AG09309 (cell line): Measurements from ENCODE around the gene UBA1.
A peak's percentile ranks its signal among the peaks of the same experiment; 100 is the strongest.

Experiments used
- DNase-seq: peaks from one replicate; pipeline ENCODE4 v3.0.0-alpha.2; 2010; ENCODE audit warnings: low read depth
- H3K4me3 ChIP-seq: 2 replicates; pipeline ENCODE4 v1.5.1; 2011; ENCODE audit warnings: mild to moderate bottlenecking, low read depth, low read length, moderate library complexity; ENCODE audit not compliant: control insufficient read depth
- TF ChIP-seq, protein P1 (sequence below): IDR thresholded peaks from 2 replicates; pipeline ENCODE4 v1.5.1; 2011; ENCODE audit warnings: mild to moderate bottlenecking, low read depth, low read length, inconsistent platforms; ENCODE audit not compliant: insufficient read depth, control insufficient read depth; ENCODE audit errors: missing control alignments

UBA1 gene

DNA sequence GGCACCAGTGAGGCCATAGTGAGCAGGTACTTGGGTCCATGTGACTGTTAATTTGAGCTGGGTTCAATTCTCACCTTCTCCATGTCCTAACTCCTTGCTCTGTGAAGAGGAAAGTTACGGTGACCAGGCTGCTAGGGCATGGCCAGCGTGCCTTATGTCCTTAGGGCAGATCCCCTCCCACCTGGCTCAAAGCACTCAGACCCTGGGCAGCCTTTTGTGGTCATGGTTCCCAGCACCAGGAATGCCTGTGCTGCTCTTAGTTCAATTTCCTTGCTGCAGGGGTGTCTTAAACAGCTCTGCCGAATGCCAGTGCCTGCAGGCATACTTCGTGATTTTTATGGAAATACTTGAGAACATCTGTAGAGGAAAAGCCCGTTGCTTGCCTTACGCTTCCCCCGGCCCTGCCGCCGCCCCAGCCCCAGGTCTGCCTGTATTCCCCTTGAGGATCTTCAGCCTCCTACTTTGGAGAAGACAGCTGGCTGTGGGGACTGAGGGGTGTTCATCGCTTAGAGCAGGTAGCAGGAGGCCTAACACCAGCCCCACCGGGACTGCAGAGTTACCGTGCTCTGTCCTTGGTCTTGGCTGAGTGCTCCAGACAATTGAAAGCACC lies 21.8 kb downstream of the UBA1 start:
- H3K4me3 ChIP-seq = no peak overlapping the region
- DNase-seq = no peak
- TF ChIP-seq, protein P1, sequence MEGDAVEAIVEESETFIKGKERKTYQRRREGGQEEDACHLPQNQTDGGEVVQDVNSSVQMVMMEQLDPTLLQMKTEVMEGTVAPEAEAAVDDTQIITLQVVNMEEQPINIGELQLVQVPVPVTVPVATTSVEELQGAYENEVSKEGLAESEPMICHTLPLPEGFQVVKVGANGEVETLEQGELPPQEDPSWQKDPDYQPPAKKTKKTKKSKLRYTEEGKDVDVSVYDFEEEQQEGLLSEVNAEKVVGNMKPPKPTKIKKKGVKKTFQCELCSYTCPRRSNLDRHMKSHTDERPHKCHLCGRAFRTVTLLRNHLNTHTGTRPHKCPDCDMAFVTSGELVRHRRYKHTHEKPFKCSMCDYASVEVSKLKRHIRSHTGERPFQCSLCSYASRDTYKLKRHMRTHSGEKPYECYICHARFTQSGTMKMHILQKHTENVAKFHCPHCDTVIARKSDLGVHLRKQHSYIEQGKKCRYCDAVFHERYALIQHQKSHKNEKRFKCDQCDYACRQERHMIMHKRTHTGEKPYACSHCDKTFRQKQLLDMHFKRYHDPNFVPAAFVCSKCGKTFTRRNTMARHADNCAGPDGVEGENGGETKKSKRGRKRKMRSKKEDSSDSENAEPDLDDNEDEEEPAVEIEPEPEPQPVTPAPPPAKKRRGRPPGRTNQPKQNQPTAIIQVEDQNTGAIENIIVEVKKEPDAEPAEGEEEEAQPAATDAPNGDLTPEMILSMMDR = no peak

DNA sequence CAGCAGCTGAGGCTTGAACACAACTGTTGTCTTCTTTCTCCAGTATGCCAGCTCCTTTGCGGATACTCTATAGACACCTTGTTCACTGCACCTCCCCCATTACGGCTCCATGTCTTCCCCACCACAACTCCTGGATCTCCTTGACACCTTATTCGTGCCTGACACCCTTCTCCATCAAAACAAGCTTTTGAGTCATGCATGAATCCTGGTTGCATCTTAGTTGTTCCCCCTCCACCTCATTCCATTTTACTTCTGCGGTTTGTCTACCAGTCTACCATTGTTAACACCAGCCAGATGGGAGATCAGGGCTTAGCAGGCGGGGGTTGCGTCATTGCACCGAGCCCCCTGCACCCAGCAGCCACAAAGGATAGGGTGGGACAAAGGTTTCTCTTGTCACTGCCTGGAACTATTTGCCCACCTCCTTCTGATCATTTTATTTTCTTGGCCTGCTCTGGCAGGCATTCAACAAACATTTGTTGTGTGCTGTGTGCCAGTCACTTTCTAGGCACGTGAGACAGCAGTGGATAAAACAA lies 22.8 kb downstream of the UBA1 start:
- no peak overlapping the region for H3K4me3 ChIP-seq
- TF ChIP-seq, protein P1 = no peak
- no peak for DNase-seq

DNA sequence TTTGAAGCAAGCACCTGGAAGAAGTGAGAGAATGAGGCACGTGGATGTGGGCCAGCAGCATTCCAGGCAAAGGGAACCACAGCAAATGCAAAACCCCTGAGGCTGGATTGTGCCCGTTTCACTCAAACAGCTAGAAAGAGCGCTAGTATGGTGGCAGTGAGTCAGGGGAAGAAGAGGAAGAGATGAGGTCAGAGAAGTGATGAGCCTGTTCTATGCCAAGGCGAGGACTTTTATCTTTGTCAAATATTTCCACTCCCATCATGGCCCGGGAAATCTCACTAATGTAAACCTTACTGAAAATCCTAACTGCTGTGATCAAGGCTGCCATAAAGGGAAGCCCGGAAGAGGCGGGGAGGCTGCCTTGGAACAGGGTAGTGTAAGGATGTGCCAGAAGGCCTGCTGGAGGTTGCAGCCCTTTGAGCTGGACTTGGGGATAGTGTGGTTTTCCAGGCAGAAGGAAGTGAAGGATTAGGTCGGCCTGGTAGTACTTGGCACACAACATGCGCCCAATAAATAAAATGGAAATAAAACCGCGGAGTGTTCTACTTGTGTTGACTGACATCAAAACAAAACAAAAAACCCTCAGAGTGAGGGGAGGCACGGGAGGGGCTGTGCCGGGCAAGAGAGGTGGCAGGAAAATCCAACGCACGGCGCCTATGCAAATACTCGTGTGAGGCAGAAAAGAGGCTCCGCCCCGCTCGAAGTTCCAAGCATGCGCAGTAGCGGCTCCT lies 23.7 kb downstream of the UBA1 start:
- no peak for DNase-seq
- TF ChIP-seq, protein P1 = no peak
- H3K4me3 ChIP-seq = no peak overlapping the region; the same call in 1 of the 2 replicates

DNA sequence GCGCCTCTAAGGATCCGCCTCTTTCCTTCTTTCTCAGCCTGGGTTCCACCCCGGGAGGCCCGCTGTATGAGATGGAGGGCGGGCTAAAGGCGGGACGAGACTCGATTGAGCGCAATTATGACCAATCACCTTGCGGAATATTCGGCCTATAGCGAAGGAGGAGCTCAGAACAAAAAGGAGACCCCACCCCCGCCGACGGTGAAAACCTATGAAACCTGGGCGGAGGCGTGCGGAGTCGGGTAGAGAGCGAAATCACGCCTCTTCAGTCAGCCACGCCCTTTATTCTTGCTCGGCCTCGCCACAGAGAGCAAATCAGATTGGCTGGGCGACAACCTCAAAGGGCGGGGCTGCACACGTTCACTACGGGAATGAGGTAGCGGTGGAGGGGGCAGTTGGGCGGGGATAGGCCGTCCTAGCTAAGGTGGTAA lies 24.2 kb downstream of the UBA1 start:
- H3K4me3 ChIP-seq = peak overlapping the region; percentile 88
- TF ChIP-seq, protein P1 = no peak
- peak; percentile 96 for DNase-seq

DNA sequence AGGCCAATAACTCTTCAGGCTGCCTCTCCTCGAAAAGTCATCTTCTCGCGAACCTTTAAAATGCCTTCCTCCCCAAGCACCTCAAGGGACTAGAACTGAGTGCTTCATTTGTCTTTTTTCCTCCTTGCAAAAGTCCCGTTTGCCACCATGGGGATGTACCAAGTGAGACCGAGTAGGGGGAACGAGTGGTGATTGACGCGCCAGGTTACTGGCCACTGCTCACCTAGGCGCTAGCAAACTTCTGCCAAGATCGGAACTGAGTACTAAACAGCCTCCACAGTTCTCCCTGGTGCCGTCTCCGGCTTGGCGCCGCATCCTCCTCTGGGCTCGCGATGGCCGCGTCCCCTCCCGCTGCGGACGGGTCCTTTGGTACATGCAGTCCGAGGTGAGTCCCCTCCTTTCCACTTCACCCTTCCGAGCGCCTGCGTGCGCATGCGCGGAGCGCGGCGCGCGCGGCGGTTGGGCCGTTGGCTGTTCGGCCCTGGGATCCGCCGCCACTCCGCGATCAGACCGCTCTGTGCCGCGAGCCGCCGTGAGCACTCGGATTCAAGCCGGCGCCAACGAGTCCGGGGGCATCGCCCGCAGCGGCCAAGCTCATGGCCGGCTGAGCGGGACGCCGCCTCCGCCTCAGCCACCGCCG lies 24.8 kb downstream of the UBA1 start, which contains the start of gene CDK16:
Gene CDK16, plus strand, starts transcription at position 402 of the 640 bp plus-strand sequence. CDS start 4,877 bp downstream, outside the sequence.
- H3K4me3 ChIP-seq = peak within 1 kb of the TSS; percentile 88
- peak; percentile 47 for DNase-seq
- TF ChIP-seq, protein P1 = no peak

DNA sequence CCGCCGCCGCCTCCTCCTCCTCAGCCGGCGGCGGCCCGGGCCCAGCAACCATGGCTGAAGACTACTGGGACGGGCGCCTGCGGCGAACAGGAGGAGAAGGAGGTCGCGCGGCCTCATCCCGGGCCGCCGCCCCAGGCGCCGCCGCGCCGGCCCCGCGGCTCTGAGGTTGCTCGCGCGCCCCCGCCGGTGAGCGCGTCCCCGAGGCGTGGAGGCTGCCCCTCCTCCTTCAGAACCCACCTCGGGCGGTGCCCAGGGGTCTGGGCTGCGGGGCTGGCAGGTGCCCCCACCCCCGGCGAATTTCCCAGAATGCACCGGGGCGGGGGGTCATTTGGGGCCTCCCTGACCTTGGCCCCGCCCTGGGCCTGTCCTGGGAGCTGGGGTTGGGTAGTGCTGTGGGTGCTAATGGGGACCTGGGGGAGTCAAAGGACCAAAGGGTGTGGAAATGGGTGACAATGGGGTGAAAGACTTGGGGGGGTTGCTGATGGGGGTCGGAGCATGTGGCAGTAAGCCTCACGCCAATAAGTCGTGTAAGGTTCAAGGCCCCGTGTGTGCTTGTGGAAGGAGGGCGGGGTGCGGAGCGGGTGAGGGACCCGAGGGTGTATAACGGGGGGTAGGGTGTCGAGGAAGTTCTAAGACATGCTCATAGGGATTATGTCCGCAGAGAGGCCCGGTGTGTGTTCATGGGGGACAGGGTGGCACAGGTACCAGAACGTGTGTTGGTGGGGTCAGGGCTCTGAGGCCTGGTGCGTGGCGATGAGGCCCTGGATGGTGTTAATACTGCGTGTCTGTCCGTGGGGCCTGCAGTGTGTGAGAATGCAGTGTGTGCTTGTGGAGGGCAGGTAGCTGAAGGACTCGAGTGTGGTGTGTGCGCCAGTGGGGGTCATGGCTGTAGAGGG lies 25.5 kb downstream of the UBA1 start:
- H3K4me3 ChIP-seq = peak overlapping the region; percentile 88
- TF ChIP-seq, protein P1 = no peak
- DNase-seq = no peak
